ENCODE data around the gene RETN.

RETN gene, protein sequence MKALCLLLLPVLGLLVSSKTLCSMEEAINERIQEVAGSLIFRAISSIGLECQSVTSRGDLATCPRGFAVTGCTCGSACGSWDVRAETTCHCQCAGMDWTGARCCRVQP

DNA sequence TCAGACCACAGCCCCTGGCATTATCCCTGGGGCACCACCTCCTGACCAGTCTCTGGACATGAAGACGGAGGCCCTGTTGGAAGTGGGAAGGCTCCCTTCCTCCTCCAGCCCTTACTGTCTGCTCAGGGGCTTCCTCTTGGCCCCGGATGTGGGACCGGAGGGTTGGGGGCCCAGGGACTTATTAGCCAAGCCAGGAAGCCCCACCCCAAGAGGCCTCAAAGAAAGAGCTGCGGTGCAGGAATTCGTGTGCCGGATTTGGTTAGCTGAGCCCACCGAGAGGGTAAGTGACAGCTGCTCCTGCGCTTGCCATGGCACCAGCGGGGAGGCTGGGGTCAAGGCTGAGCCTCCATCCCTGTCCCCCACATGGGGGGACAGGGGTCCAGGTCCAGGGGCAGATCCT lies at the start of gene RETN:
Gene RETN, plus strand, starts transcription at position 208 of the 400 bp plus-strand sequence. CDS start 278 bp downstream, outside the sequence.
- H3K27me3 ChIP-seq (ENCODE audit: insufficient read depth, low read depth, severe bottlenecking): no peaks in the 10 kb centered on the region
- H3K36me3 ChIP-seq: no peaks in the 10 kb centered on the region
- TF ChIP-seq, protein P1, sequence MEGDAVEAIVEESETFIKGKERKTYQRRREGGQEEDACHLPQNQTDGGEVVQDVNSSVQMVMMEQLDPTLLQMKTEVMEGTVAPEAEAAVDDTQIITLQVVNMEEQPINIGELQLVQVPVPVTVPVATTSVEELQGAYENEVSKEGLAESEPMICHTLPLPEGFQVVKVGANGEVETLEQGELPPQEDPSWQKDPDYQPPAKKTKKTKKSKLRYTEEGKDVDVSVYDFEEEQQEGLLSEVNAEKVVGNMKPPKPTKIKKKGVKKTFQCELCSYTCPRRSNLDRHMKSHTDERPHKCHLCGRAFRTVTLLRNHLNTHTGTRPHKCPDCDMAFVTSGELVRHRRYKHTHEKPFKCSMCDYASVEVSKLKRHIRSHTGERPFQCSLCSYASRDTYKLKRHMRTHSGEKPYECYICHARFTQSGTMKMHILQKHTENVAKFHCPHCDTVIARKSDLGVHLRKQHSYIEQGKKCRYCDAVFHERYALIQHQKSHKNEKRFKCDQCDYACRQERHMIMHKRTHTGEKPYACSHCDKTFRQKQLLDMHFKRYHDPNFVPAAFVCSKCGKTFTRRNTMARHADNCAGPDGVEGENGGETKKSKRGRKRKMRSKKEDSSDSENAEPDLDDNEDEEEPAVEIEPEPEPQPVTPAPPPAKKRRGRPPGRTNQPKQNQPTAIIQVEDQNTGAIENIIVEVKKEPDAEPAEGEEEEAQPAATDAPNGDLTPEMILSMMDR (IDR thresholded peaks at IDR 0.05; ENCODE audit: low read depth, low read length): no peak
- no peak for DNase-seq
- no peak within 1 kb of the TSS for H3K27ac ChIP-seq
- H3K9me3 ChIP-seq (ENCODE audit: severe bottlenecking): peaks cover 2% of the 10 kb centered on the region
- H3K4me3 ChIP-seq (ENCODE audit: low read depth, low read length): no peak within 1 kb of the TSS

DNA sequence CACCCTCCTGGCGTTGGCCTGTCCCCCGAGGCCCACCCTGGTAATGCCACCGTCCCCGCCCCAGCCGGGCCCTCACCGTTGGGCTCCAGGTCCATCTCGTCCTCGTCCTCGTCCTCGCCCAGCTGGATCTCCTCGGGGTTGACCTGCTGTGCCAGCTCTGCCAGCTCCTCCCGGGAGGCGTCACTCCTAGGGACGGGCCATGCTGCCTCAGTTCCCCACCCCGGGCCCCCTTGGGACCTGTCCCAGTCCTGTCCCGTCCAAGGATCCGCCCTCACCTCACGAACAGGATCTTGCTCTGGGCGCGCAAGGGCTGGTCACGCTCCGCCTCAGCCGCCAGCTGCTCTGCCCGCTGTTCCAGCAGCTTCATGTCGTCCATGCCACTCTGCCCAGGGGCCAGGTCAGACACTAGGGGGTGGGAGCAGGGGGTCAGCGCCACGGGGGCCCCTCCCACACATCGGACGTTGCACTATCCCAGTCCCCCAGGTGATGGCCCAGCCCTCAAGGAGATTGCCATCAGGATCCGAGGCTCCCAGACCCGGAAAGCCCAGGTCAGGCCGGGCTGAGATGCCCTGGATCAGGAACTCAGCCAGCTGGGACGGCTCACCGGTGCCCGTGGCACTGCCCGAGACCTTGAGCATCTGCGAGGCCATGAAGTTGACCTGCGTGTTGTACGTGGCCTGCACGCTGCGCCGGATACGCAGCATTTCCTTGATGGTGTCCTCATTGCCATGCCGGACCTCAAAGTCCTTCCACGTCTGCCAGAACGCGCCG lies 49.0 kb upstream of the RETN start:
- peaks cover 61% of the 10 kb centered on the region for H3K36me3 ChIP-seq
- DNase-seq: no peak
- no peaks in the 10 kb centered on the region for H3K27me3 ChIP-seq (ENCODE audit: insufficient read depth, low read depth, severe bottlenecking)
- H3K4me3 ChIP-seq (ENCODE audit: low read depth, low read length): no peak overlapping the region
- H3K27ac ChIP-seq: no peak overlapping the region
- TF ChIP-seq, protein P1 (IDR thresholded peaks at IDR 0.05; ENCODE audit: low read depth, low read length): no peak
- no peaks in the 10 kb centered on the region for H3K9me3 ChIP-seq (ENCODE audit: severe bottlenecking)

DNA sequence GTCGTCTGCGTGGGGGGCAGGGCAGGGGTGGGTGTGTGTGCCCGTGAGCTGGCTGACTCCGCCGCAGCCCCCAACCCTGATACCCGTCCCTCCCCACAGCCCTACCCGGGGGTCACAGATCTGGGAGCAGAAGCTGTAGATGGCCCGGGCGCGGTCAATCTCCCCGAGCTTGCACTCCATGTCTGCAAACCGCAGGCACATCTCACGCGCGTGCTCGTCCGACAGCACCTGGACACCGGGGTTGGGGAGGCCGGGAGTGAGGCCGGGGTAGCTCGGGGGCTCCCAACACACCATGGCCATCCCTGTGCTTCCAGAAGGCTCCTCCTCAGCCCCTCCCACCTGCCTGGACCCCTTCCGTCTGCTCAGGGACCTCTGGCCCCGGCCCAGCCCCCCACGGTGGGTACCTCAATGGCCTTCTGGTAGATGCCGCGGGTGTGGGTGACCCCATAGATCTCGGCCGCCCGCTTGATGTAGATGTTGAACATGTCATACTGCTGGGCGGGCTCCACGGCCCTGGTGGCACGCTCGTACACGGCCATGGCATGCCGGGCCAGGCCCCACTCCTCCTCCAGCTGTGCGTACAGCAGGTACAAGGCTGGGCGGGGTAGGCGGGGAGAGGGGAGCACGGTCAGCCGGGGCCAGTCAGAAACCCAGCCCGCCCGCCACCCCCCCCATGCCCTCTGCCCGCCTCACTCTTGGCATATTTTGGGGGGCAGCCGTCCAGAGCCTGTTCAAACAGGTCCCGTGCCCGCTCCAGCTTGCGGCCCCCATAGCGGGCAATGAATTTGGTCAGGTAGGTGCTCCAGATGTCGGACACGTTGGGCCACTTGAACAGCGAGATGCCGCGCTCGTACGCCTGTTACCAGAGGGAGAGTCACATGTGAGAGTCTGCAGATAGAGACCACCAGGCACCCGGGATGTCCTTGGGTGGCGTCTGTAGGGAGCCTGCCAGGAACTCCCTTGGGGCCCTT lies 48.1 kb upstream of the RETN start:
- no peaks in the 10 kb centered on the region for H3K9me3 ChIP-seq (ENCODE audit: severe bottlenecking)
- no peak for DNase-seq

DNA sequence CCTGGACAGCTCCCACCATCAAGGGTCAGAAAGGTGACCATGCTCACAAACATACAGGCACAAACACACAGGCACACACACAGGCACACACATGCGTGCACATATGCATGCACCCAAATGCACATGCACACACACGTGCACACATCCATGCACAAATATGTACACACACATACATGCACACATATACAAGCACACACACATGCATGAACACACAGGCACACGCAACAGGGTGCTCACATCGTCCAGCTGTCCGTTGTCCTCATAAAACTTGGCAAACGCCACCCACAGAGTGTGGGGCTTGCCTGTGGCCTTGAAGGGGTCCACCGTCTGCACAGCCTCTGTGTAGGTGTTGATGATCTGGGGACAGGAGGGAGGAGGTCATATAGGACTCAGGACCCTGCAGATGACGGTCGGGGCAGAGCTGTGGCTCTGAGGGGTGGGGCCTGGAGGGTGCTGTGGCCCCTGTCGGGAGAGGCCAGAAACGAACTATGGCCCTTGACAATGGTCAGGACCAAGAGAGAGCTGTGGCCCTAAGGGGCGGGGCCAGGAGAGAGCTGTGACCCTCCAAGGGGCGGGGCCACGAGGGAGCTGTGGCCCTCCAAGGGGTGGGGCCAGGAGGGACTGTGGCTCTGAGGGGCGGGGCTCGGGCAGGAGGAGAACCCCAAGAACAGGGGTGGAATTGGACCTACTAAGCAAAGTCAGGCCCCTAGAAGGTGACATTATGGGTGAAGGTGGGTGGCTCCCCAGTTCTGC lies 45.7 kb upstream of the RETN start:
- Histone ChIP-seq H3K27ac (no peak overlapping the region), H3K36me3 (peaks cover 62% of the 10 kb centered on the region)

More for the DNA sequence above, 48.1 kb upstream of the RETN start:
- H3K36me3 ChIP-seq: peaks cover 64% of the 10 kb centered on the region
- no peaks in the 10 kb centered on the region for H3K27me3 ChIP-seq (ENCODE audit: insufficient read depth, low read depth, severe bottlenecking)
- H3K4me3 ChIP-seq (ENCODE audit: low read depth, low read length): no peak overlapping the region
- no peak overlapping the region for H3K27ac ChIP-seq
- TF ChIP-seq, protein P1 (IDR thresholded peaks at IDR 0.05; ENCODE audit: low read depth, low read length): no peak

More for the DNA sequence above, 45.7 kb upstream of the RETN start:
- H3K9me3 ChIP-seq (ENCODE audit: severe bottlenecking): no peaks in the 10 kb centered on the region
- H3K4me3 ChIP-seq (ENCODE audit: low read depth, low read length): no peak overlapping the region
- no peak for DNase-seq
- no peaks in the 10 kb centered on the region for H3K27me3 ChIP-seq (ENCODE audit: insufficient read depth, low read depth, severe bottlenecking)
- TF ChIP-seq, protein P1 (IDR thresholded peaks at IDR 0.05; ENCODE audit: low read depth, low read length): no peak

Measured in WERI-Rb-1 (cell line).